Stimulated activated naive CD8-positive, alpha-beta T cell treated with anti-CD3 and anti-CD28 coated beads, Interleukin-15, Interleukin-2, amounts not matched to agents 100 ng/mL and 50 ng/mL, for 24 hours (primary cell): Measurements from ENCODE around the gene CERK.
A peak's percentile ranks its signal among the peaks of the same experiment; 100 is the strongest.

Experiments
- H3K27ac Mint-ChIP-seq: one replicate; pipeline ENCODE4 v1.8.0; 2021; ENCODE audit warnings: mild to moderate bottlenecking, mixed read lengths
- H3K27me3 Mint-ChIP-seq: one replicate; pipeline ENCODE4 v1.8.0; 2021; ENCODE audit warnings: mixed read lengths
- H3K36me3 Mint-ChIP-seq: one replicate; pipeline ENCODE4 v1.8.0; 2021; ENCODE audit warnings: low read depth, mixed read lengths
- H3K4me1 Mint-ChIP-seq: one replicate; pipeline ENCODE4 v1.8.0; 2021; ENCODE audit warnings: low read depth, mixed read lengths
- H3K4me3 Mint-ChIP-seq: one replicate; pipeline ENCODE4 v1.8.0; 2021; ENCODE audit warnings: mild to moderate bottlenecking, mixed read lengths
- H3K9me3 Mint-ChIP-seq: one replicate; pipeline ENCODE4 v1.8.0; 2021; ENCODE audit warnings: mixed read lengths

Gene CERK

DNA sequence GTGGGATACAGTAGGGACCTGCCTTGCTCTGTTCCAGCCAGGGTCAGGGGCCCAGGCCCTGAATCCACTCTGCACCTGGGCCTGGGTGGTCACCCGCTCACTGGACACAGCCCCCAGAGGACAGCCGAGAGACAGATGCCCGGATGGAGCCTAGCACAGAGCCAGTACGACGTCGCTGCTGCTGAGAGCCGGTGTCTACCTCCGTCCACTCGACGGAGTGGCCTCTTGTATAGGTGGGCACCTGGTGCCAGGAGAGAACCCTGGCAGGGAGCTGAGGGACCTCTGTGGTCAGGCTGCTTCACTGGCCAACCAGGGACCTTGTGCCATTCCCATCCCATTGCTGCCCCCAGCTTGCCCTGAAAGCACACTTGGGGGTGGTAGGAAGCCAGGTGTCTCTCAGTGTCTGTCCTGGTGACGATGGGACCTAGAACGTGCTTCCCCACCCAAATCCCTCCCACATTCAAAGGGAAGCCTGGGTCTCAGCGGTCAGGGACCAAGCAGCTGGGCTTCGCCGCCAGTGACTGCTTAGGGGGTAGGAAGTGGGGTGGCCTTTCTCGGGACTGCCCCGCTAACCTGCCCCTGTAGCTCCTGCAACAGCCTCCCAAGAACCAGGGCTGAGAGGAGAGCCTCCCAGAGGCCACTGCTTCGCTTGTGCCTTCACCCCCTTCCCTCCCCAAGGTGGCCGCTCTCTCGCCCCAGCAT, 10.3 kb upstream of the CERK start:
- no peaks in the 10 kb centered on the region for H3K9me3 Mint-ChIP-seq
- H3K27me3 Mint-ChIP-seq = no peaks in the 10 kb centered on the region
- H3K27ac Mint-ChIP-seq = peak overlapping the region; percentile 90
- H3K4me3 Mint-ChIP-seq = peak overlapping the region; percentile 67
- peaks cover 29% of the 10 kb centered on the region for H3K4me1 Mint-ChIP-seq
- no peaks in the 10 kb centered on the region for H3K36me3 Mint-ChIP-seq

DNA sequence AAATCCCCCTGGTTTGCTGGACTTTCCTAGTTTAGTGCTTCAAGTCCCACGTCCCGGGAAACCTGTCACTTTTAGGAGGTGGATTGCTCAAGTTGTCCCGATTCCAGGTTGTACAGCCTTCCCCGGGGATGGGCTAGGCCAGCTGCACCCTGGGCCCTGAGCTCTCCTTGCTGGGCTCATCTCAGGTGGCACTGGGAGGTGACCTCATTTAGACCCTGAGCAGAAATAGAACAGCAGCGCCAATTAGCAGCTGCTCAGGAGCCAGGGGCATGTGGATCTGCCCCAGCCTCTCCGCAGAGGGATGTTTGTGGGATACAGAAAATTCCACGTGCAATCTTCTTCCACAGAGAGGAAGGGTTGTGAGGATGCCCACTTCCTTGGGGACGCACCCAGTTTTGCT, 9.6 kb upstream of the CERK start:
- peaks cover 29% of the 10 kb centered on the region for H3K4me1 Mint-ChIP-seq
- H3K27me3 Mint-ChIP-seq = no peaks in the 10 kb centered on the region
- no peak overlapping the region for H3K4me3 Mint-ChIP-seq
- H3K27ac Mint-ChIP-seq = no peak overlapping the region
- no peaks in the 10 kb centered on the region for H3K36me3 Mint-ChIP-seq
- H3K9me3 Mint-ChIP-seq = peaks cover 2% of the 10 kb centered on the region

DNA sequence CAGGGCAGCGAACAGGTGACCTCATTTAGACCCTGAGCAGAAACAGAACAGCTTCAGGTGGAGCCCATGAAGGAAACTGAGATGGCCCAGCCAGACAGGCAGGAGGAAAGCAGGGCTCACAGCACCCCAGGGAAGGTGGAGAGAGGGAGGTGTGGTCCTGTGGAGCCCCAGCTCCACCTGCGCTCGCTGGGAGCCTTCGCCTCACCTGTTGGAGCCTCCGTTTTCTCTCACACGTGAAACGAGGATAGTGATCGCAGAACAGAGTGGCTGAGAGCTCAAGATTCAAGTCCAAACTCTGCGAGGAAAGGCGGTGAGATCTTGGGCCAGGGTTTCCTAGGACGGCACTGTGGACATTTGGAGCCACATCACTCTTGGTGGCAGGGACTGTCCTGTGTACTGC, 8.6 kb upstream of the CERK start:
- no peaks in the 10 kb centered on the region for H3K27me3 Mint-ChIP-seq

DNA sequence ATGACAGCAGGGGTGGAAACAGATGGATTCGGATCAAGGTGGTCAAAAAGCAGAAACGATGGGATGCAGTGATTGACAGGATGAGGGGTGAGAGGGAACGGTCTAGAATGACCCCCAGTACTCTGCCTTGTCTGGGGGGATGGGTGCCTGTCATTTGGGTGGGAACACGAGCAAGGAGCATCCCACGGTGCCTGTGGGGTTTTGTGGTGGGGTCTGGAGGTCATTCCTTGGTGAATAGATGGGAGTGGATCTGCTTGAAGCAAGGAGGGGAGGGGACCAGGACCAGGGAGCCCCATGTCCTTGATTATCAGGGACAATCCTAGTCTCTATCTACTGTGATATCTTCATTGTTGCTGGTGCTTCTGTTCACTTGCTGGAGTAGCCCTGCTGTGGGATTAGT, 8.1 kb upstream of the CERK start:
- H3K9me3 Mint-ChIP-seq = peaks cover 4% of the 10 kb centered on the region
- H3K4me1 Mint-ChIP-seq = peaks cover 26% of the 10 kb centered on the region
- H3K27ac Mint-ChIP-seq = no peak overlapping the region
- H3K4me3 Mint-ChIP-seq = no peak overlapping the region
- no peaks in the 10 kb centered on the region for H3K27me3 Mint-ChIP-seq
- no peaks in the 10 kb centered on the region for H3K36me3 Mint-ChIP-seq

More for the DNA sequence above, 8.6 kb upstream of the CERK start:
- H3K27ac Mint-ChIP-seq = no peak overlapping the region
- H3K4me1 Mint-ChIP-seq = peaks cover 29% of the 10 kb centered on the region
- H3K4me3 Mint-ChIP-seq = no peak overlapping the region
- peaks cover 4% of the 10 kb centered on the region for H3K9me3 Mint-ChIP-seq
- H3K36me3 Mint-ChIP-seq = no peaks in the 10 kb centered on the region

DNA sequence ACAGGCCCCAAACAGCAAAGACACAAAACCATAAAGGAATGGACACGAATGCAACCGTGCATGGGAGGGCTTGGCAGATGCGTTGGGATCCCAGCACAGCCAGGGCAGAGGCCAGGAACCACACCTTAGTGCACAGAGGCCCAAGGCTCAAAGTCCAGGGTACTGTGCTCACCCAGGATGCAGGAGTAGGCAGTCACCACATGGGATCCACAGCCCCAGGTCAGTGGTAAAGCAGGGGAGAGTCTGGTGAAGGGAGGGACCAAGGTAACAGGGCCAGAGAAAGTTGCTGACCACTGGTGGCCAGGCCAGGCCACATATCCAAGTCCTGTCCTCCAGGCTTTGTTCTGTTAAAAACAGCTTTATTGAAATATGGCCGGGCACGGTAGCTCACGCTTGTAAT, 6.5 kb upstream of the CERK start:
- H3K27ac Mint-ChIP-seq = no peak overlapping the region
- no peak overlapping the region for H3K4me3 Mint-ChIP-seq
- H3K4me1 Mint-ChIP-seq = peaks cover 24% of the 10 kb centered on the region
- H3K9me3 Mint-ChIP-seq = peaks cover 4% of the 10 kb centered on the region
- no peaks in the 10 kb centered on the region for H3K27me3 Mint-ChIP-seq
- H3K36me3 Mint-ChIP-seq = no peaks in the 10 kb centered on the region

DNA sequence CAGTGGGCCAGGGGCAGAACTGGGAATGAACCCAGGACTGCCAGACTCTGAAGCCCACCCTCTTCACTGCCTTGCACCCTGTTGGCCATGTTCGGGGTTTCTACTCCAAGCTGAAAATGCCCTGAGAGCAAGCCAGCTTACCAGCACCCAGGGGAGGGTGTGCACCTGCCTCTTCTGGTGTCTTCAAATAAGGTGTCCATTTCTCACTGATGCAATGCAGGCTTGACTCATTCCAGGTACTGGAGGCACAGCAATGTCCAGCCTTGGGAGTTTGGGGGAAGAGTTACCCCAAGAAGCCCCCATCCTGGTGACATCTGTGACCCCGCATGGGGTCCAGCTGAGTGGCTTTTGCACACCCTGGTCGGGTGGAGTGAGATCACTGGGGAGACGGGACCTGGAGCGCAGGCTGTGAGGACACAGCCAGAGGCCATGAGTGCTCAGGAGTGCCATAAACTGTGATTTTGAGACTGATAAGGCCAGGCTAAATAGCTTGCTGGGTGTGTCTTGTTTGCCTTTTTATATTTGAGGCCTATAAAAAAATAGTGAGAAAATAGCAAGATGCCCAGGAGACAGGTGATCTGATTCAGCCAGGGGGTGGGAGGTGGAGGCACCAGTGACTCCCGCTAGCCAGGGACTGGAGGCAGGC, 4.6 kb upstream of the CERK start:
- no peaks in the 10 kb centered on the region for H3K27me3 Mint-ChIP-seq
- H3K27ac Mint-ChIP-seq = no peak overlapping the region
- H3K4me1 Mint-ChIP-seq = peaks cover 22% of the 10 kb centered on the region
- H3K4me3 Mint-ChIP-seq = no peak overlapping the region
- peaks cover 4% of the 10 kb centered on the region for H3K9me3 Mint-ChIP-seq
- H3K36me3 Mint-ChIP-seq = no peaks in the 10 kb centered on the region

DNA sequence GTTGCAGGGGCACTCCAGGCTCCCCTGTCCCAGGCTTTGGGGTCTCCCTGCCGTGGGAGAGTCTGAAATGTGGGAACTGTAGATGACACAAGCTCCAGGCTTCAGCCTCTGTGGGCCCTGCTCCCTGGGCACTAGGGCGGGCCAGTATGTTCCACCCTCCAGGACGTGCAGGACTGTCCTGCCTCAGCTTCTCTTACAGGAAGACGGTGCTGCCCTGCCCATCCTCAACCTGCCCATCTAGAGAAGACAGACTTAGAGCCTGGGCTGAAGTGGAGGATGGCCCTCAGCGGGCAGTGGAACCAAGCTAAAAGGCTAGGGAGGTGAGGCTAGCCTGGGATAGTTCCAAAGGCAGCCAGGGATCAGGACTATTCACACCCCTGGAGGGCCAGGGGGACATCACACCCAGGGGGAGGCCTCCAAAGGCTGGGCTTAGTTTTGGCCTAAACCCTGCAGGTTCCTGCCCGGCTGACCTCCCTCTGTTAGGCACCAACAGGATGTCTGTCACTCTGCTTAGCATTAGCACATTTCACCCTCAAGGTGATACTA, 4.0 kb upstream of the CERK start:
- peaks cover 4% of the 10 kb centered on the region for H3K9me3 Mint-ChIP-seq
- H3K4me1 Mint-ChIP-seq = peaks cover 25% of the 10 kb centered on the region
- H3K4me3 Mint-ChIP-seq = no peak overlapping the region
- H3K27ac Mint-ChIP-seq = no peak overlapping the region
- no peaks in the 10 kb centered on the region for H3K36me3 Mint-ChIP-seq
- H3K27me3 Mint-ChIP-seq = no peaks in the 10 kb centered on the region

DNA sequence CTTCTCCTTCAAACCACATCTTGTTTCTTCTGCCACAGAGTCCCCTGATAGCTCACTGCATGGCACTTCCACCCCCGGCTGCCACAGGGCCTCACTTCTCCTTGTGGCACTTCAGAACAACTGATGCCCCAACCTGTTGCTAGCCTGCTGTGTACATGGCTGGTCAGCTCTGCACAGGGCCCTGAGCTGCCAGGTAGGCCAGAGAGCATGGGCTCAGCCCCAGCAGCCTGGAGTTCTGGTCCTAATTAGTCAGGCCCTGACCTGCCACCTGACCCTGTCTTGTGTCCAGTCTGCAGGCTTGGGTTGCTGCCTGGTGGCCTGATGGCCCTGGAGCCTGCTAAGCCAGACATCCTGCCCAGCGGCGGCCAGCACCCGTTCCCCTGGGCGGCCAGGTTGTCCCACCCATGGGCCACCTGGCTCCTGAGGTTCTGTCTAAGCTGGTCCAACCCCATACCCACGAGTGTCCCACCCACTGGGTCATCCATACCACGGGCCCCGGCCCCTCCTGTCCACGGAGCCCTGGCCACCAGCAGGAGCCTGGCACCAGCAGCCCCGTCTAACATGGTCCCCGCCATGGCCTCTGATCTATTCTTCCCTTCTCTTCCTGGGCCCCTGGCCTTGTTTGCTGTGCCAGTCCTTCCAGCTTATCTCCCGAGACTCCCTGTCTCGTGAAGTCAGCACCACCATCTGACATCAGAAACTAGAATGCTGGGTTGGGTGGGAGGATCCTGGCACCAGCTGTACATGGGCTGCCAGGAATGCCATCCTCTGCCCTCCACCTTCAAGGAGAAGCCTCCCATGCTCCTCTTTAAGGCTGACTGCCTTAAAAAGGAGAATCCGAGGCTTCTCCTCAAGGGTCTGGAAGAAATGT, 3.1 kb upstream of the CERK start:
- no peaks in the 10 kb centered on the region for H3K27me3 Mint-ChIP-seq

DNA sequence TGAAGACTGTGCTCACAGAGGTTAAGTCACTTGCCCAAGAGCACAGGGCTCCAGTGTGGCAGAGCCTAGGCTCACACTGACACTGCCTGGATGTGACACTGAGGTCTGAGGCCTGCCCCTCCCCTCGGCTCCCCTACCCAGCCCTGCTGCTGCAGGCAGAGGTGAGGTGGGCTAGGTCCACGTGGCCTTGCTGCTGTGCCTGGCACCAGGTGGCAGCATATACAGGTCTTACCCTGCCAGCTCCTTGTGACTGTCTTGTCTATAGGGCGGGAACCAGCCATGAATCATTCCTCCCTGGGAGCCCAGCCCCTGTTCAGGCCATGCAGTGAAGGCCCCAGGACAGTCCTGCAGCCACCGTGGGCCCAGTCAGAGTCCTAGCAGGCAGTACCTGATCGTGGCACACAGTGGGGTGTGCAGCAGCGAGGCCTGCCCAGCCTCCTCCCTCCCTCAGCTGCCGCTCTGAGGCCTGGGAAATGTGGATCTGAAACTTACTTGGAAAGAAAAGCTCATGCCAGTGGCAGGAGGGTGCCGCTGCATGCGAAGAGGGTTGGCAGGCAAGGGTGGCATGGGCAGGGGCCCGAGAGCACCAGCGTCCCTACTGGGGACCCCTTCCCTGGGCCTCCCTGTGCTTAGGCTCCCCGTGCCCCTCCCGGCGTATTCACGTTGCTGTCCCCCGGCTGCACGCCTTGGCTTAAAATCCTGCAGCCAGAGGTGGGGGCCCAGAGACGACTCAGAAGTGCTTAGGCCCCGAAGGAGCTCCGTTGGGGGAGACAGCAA, 1.2 kb upstream of the CERK start:
- Mint-ChIP-seq H3K4me3 (peak overlapping the region; percentile 83), H3K27ac (peak overlapping the region; percentile 88), H3K36me3 (peaks cover 8% of the 10 kb centered on the region), H3K4me1 (peaks cover 52% of the 10 kb centered on the region), H3K27me3 (no peaks in the 10 kb centered on the region), H3K9me3 (peaks cover 4% of the 10 kb centered on the region)

More for the DNA sequence above, 3.1 kb upstream of the CERK start:
- peaks cover 4% of the 10 kb centered on the region for H3K9me3 Mint-ChIP-seq
- H3K4me1 Mint-ChIP-seq = peaks cover 33% of the 10 kb centered on the region
- no peaks in the 10 kb centered on the region for H3K36me3 Mint-ChIP-seq
- H3K27ac Mint-ChIP-seq = peak overlapping the region; percentile 73
- H3K4me3 Mint-ChIP-seq = no peak overlapping the region

DNA sequence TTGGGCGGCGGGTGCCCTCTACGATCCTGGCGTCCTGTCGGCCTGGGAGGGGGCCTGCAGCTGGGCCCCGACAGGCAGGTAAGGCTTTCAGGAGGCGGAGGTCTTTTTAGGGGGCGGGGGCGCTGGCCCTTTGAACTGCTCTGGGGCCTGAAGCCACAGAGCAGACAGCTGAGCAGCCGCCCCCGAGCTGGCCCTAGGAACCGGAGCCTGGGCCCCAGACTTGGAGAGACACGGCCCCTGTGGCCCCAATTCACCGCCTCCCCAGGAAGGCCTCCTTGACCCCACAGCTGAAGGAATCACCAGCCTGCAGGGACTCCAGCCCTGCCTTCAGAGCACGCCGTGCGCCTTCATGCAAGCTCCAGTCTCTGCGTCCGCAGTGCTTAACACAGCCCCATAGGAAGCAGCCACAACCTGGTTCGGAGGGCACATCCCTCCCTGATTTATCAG, 618 bp upstream of the CERK start:
- peak overlapping the region; percentile 83 for H3K4me3 Mint-ChIP-seq
- peaks cover 8% of the 10 kb centered on the region for H3K36me3 Mint-ChIP-seq
- peak overlapping the region; percentile 88 for H3K27ac Mint-ChIP-seq
- H3K27me3 Mint-ChIP-seq = no peaks in the 10 kb centered on the region
- H3K4me1 Mint-ChIP-seq = peaks cover 56% of the 10 kb centered on the region
- H3K9me3 Mint-ChIP-seq = peaks cover 4% of the 10 kb centered on the region

DNA sequence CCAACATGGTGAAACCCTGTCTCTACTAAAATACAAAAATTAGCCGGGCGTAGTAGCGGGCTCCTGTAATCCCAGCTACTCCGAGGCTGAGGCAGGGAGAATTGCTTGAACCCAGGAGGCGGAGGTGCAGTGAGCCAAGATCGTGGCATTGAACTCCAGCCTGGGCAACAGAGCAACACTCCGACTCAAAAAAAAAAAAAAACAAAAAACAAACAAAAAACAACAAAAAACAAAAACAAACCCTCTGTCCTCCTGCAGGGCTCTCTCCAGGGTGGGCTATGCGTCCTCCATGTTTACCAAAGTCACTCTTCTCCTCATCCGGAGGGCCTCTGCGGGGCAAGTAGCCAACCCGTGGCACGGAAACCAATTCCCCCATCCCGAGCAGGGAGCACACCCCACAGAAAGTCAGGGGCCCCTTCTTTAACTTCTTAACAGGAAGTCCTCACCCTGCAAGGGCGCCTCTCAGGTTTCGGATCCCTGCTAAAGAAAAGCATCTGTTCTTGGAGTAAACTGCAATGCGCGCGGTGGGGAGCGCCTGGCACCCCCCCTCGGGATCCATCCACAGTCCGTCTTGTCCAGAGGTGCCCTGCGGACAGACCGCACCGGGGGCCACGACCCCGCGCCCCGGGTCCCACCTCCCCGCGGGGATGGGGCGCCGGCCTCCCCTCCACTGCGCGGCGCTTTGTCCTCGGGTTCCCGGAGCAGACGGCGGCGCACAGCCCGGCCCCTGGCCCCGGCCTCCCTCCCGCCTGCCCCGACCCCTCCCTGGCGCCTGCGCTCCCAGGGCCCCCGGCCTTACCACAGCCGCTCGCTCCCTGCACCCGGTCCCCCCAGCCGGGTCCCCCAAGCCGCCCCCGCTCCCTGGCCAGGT, 712 bp downstream of the CERK start:
- Mint-ChIP-seq H3K9me3 (no peaks in the 10 kb centered on the region), H3K27me3 (no peaks in the 10 kb centered on the region), H3K4me3 (peak overlapping the region; percentile 96), H3K27ac (peak overlapping the region; percentile 99), H3K36me3 (peaks cover 11% of the 10 kb centered on the region), H3K4me1 (peaks cover 61% of the 10 kb centered on the region)

DNA sequence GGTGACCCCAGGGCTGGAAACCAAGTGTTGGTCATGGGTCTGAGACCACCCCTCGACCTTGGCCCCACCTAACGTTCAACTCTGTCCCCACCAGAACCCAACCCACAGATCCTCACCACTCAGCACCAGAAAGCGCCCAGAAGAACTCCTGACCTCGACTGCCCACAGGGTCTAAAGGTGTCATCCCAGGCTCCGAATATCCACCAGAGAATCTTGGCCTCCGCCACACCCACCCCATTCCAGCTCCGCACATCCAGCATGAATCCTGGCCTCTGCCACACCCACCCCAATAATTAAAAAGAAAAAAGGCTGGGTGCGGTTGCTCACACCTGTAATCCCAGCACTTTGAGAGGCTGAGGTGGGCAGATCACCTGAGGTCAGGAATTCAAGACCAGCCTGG, 1.3 kb downstream of the CERK start:
- H3K4me1 Mint-ChIP-seq = peaks cover 68% of the 10 kb centered on the region
- H3K27me3 Mint-ChIP-seq = no peaks in the 10 kb centered on the region
- H3K27ac Mint-ChIP-seq = peak overlapping the region; percentile 99
- H3K9me3 Mint-ChIP-seq = no peaks in the 10 kb centered on the region
- peaks cover 17% of the 10 kb centered on the region for H3K36me3 Mint-ChIP-seq
- H3K4me3 Mint-ChIP-seq = peak overlapping the region; percentile 96

DNA sequence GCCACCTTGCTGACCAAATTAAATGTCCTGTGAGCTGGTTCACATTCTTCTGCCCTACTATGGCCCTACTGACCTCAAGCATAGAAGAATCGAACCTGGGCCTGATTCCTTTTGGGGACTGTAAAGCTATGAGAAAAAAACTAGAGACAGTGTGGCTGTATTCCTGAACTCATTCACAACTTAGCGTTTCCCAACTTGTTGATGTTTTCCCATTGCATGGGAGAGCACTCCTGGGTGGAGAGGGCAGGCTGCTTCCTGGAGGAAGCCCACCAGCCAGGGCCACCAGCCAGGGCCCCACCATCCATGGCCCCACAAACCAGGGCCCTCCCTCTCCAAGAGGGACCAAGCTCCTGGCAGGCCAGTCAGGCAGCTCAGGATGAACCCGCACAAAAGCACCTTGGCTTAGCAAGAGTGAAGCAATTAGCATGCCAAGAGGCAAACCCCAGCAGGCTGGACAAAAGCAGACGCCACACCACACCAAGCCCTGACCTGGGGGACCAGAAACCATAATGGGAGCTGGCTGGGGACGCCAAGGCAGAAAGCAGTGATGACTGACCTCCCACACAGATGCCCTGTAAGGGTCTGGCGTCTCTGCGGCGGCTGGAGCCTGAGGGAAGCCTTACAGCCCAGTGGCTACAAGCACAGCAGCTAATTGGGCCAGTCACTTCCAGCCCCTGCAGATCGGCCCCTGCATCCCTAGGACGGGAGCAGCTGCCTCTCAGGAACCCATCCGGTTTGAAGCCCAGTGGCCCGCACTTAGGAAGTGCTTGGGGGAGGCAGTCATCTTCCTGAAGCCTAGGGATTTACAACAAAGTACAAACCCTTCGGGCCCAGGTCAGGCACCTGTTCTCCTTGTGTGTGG, 2.1 kb downstream of the CERK start:
- peak overlapping the region; percentile 99 for H3K27ac Mint-ChIP-seq
- H3K4me1 Mint-ChIP-seq = peaks cover 75% of the 10 kb centered on the region
- peaks cover 21% of the 10 kb centered on the region for H3K36me3 Mint-ChIP-seq
- no peaks in the 10 kb centered on the region for H3K27me3 Mint-ChIP-seq
- H3K4me3 Mint-ChIP-seq = peak overlapping the region; percentile 96
- no peaks in the 10 kb centered on the region for H3K9me3 Mint-ChIP-seq
